GM12875 (cell line): ENCODE data around the gene PHYHIPL.
"Not testable (repeated sequence)": the region's sequence is repeated elsewhere in the genome, so short reads cannot be mapped to it uniquely, and the experiment has no call there.

Source experiments
- H3K4me3 ChIP-seq: one replicate; pipeline ENCODE4 v1.5.1; 2011; ENCODE audit warnings: low read depth, low read length, control low read depth
- TF ChIP-seq, protein P1 (sequence below): IDR thresholded peaks from 2 replicates; pipeline ENCODE4 v1.5.1; 2011; ENCODE audit warnings: low read depth, mild to moderate bottlenecking, control low read depth, inconsistent platforms, low read length, moderate library complexity, borderline replicate concordance; ENCODE audit not compliant: insufficient read depth

Gene PHYHIPL

DNA sequence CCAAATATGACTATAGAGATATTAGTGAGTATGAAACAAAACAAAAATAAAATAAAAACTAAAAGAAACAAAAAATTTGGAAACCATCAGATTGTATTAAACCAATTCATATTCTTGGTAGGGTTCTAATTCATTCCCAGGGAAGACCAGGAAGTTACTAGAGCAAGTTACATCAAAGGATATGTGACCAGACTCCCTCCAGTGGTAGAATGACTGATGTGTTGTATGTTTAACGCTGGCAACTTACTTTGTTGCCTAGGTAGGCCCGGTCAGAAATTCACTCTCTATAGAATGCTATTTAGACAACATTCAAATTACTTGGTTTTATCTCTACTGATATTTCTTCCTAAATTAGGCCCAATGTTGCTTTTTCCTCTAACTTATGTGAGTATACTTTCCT lies 5.2 kb downstream of the PHYHIPL start:
- TF ChIP-seq, protein P1, sequence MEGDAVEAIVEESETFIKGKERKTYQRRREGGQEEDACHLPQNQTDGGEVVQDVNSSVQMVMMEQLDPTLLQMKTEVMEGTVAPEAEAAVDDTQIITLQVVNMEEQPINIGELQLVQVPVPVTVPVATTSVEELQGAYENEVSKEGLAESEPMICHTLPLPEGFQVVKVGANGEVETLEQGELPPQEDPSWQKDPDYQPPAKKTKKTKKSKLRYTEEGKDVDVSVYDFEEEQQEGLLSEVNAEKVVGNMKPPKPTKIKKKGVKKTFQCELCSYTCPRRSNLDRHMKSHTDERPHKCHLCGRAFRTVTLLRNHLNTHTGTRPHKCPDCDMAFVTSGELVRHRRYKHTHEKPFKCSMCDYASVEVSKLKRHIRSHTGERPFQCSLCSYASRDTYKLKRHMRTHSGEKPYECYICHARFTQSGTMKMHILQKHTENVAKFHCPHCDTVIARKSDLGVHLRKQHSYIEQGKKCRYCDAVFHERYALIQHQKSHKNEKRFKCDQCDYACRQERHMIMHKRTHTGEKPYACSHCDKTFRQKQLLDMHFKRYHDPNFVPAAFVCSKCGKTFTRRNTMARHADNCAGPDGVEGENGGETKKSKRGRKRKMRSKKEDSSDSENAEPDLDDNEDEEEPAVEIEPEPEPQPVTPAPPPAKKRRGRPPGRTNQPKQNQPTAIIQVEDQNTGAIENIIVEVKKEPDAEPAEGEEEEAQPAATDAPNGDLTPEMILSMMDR = peak; percentile 39; the same call in 1 of the 2 replicates

DNA sequence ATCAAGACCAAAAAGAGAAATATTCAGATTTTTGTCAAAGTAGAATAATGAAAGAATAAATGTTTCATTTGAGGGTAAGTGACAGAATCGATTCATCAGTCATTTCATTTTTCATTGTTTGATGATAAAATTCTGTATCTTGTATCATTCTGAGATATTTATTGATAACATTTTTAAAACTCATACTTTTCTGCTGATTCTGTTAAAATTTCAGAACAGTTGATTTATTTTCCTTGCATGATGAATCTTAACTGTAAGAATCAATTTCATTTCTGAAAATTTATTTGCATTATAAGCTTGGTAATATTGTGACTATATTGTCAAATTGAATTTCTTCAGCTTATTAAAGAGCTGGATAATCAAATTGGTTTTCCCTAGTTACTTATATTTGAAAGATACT lies 13.9 kb downstream of the PHYHIPL start:
- TF ChIP-seq, protein P1 = no peak
- H3K4me3 ChIP-seq = no peak overlapping the region

More for the DNA sequence above, 5.2 kb downstream of the PHYHIPL start:
- H3K4me3 ChIP-seq = no peak overlapping the region

DNA sequence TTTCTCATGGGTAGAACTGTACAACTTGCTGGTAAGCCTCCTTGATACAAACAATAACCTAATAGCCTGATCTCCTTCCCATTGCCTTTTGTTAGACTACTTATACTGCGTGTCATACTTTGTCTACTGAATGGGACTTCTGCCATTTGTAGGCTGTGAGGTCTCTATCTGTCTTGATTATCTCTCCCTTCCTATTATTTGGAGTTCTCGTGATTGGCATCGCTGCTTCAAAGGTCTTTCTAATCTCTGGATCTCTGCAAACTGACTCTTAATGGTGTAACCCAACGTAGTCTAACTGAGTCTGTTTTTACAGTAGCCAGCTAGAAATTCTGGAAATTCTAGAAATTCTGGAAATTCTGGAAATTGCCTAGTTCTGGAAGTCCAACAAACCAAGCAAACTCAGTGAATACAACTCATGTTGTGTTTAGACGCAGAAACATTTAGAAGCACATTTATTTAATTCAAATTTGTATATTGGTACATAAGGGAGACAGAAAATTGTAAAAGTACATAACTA lies 29.8 kb downstream of the PHYHIPL start:
- no peak overlapping the region for H3K4me3 ChIP-seq
- TF ChIP-seq, protein P1 = no peak

DNA sequence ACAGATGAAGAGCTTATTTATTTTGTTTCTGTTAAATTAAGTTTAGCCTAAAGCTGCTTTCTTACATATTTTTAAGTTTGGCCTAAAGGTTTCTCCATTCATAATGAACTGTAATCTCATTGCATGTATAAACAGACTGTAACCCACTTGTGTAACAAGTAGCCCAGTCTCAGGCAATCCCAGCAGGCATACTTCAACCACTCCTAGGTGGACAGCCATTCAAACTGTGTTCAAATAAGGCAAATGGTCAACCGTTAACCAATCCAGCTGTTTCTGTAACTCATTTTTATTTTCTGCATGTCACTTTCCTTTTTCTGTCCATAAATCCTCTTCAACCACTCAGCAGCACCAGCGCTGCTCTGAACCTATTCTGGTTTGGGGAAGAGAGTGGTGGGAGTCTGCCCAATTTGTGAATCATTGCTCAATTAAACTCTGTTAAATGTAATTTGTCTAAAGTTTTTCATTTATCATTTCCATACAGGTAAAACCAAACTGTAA lies 35.9 kb downstream of the PHYHIPL start:
- H3K4me3 ChIP-seq = no peak overlapping the region
- TF ChIP-seq, protein P1 = no peak

DNA sequence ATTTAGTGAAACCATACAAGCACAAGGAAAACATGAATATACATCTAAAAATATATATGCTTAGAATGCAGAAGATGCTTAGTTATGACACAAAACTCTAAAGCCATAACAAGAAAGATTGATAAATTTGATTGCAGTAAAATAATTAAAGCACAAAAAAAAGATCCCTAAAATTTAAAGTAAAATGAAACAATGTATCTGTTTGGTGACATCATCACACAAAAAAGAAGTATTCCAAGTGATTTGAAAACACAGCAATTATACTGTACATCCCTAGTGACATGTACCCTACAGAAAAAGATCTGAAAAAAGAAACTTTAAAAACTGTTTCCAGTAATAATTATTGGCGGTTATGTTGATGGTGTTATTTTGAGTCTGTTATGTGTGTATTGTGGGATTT lies 37.7 kb downstream of the PHYHIPL start:
- TF ChIP-seq, protein P1 = no peak
- no peak overlapping the region for H3K4me3 ChIP-seq

DNA sequence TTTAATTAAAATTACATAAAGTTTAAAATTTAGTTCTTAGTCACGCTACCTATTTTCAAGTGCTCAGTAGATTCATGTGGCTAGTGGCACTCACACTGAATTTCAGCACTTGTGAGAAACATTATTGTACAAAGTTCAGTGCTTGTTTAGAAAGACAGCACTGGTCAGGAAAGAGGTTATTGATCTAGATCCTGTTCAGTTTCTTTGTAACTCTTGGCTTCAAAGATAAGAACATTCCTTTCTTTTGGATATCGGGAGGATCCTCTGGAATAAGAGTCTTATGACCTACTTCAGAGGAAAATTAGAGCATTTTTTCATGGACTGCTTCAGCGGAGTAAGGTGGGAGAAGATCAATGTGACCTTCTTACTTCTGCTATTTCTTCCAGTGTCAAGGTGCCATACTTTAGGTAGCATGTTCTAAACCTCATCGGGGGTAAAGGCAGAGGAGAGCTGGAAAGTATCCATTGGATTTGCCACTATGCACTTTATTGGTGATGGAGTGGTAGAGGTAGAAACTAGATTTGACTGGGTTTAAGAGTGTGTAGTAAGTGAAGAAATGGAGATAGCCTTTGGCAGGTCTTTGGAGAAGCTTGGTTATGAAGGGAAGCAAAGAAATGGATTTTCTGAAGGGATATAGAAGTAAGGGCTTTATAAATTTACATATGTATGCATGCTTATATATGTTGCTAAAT lies 39.9 kb downstream of the PHYHIPL start:
- TF ChIP-seq, protein P1 = no peak
- no peak overlapping the region for H3K4me3 ChIP-seq

DNA sequence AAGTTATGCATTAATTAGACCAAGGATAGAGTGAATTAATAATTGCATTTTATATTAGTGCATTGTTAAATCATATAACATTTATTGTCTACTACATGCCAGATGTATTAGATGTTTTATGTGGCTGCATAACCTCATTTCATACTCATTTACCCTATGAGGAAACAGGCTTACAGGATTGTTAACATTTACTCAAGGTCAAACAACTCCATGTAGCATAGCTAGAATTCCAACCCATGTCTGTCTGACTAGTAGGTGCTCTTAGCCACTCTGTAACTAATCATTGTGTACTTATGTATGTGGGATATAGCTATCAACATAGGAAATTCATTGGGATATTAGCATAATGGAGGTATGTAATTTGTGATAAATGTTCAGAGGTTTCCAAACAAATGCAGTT lies 46.3 kb downstream of the PHYHIPL start:
- TF ChIP-seq, protein P1 = no peak

DNA sequence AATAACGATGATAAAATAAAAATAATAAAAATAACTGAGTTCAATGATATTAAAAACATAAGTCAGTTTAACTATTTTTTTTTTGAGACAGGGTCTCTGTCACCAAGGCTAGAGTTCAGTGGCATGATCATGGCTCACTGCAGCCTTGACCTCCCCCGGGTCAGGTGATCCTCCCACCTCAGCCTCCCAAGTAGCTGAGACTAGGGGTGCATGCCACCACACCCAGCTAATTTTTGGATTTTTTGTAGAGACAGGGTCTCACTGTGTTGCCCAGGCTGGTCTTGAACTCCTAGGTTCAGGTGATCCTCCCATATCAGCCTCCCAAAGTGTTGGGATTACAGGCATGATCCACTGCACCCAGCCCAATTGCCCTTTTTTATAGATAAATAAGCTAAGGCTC lies 47.2 kb downstream of the PHYHIPL start:
- H3K4me3 ChIP-seq = not testable (repeated sequence)

More for the DNA sequence above, 46.3 kb downstream of the PHYHIPL start:
- H3K4me3 ChIP-seq = no peak overlapping the region
